WI38 (cell line): ENCODE results near the gene FLYWCH2.
"Not testable (repeated sequence)": the region's sequence is repeated elsewhere in the genome, so short reads cannot be mapped to it uniquely, and the experiment has no call there.

Experiments used
- H3K4me3 ChIP-seq: 2 replicates; pipeline ENCODE4 v1.5.1; 2011; ENCODE audit warnings: low read depth, mild to moderate bottlenecking, control low read depth, low read length
- TF ChIP-seq, protein P1 (sequence below): IDR thresholded peaks from 2 replicates; pipeline ENCODE4 v1.5.1; 2012; ENCODE audit warnings: low read depth, mild to moderate bottlenecking, control low read depth, low read length

FLYWCH2 gene

DNA sequence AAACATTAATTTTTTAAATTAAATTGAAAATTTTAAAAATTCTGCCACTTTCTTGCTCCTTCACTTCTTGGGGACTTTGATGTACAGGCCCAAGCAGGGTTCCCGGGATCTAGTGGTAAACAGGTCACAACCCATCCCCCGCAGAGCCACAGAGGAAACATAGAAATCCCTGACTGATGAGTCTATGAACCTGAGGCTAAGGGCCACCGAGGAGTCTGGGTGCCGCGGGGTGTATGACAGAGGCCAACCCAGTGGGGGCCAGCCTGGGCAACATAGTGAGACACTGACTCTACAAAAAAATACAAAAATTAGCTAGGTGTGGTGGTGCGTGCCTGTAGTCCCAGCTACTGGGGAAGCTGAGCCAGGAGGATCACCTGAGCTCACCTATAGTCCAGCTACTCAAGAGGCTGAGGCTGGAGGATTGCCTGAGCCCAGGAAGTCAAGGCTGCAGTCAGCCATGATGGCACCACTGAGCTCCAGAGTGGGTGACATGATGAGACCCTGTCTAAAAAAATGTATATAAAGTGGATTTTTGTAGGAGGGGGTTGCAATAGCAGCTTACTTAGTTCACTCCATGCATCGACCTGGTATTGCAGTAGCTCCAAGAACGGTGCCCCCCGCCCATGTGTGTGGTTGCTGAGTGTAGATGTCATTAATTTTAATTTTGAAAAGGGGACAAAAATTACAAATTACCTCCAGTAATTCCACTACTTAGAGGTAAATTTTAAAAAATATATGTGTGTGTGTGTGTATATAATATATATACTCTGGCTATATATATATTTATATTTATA lies 19.5 kb downstream of the FLYWCH2 start:
- TF ChIP-seq, protein P1, sequence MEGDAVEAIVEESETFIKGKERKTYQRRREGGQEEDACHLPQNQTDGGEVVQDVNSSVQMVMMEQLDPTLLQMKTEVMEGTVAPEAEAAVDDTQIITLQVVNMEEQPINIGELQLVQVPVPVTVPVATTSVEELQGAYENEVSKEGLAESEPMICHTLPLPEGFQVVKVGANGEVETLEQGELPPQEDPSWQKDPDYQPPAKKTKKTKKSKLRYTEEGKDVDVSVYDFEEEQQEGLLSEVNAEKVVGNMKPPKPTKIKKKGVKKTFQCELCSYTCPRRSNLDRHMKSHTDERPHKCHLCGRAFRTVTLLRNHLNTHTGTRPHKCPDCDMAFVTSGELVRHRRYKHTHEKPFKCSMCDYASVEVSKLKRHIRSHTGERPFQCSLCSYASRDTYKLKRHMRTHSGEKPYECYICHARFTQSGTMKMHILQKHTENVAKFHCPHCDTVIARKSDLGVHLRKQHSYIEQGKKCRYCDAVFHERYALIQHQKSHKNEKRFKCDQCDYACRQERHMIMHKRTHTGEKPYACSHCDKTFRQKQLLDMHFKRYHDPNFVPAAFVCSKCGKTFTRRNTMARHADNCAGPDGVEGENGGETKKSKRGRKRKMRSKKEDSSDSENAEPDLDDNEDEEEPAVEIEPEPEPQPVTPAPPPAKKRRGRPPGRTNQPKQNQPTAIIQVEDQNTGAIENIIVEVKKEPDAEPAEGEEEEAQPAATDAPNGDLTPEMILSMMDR, result no peak
- H3K4me3 ChIP-seq, result no peak overlapping the region

- H3K4me3 ChIP-seq, result peak overlapping the region; percentile 78
- TF ChIP-seq, protein P1, result peak; percentile 89
Measured at GRCh38 chr16:2904100-2904921, 21.3 kb downstream of the FLYWCH2 start.

GRCh38 chr16:2904922-2905240 lies 21.9 kb downstream of the FLYWCH2 start:
- peak overlapping the region; percentile 78 for H3K4me3 ChIP-seq
- TF ChIP-seq, protein P1, result no peak

DNA sequence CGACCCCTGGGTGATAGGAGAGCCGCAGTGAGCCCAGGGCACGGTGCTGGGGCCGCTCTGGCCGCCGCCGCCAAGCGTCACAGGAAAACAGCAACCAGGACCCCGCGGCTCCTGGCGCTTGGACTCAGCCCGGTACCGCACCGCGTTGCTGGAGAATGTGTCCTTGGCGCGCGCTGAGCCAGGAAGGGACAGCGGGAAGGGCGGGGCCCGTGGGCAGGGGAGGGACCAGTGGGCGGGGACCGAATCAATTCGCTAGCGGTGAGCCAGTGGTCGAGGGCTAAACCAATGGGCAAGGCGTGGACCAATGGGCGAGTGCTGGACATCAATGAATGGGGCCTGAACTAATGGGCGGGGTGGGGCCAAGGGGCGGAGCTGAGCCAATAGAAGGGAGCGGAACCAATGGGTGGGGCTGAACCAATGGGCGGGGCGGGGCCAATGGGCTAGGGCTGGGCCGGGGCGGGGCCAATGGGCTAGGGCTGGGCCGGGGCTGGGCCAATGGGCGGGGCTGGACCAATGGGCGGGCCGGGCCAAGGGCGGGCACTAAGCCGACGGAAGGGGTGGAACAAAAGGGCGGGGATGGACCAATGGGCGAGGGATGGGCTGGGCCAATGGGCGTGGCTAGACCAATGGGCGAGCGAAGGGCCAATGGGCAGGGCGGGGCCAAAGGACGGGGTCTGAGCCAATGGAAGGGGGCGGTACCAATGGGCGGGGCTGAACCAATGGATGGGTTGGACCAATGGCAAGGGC lies 22.4 kb downstream of the FLYWCH2 start:
- peak overlapping the region; percentile 78 for H3K4me3 ChIP-seq
- TF ChIP-seq, protein P1, result no peak

DNA sequence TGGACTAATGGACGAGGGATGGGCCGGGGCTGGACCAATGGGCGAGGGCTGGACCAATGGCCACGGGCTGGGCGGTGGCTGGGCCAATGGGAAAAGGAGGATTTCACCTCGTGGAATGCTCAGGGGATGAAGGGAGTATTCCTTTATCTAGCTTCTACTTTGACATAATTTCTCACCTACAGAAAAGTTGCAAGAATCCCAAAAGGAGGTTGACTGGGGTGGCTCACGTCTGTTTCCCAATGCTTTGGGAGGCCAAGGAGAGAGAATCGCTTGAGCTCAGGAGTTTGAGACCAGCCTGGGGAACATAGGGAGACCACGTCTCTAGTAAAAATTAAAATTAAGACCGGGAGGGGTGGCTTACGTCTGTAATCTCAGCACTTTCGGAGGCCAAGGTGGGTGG lies 23.0 kb downstream of the FLYWCH2 start:
- no peak overlapping the region for H3K4me3 ChIP-seq
- TF ChIP-seq, protein P1, result no peak

GRCh38 chr16:2907084-2907753 lies 24.2 kb downstream of the FLYWCH2 start:
- TF ChIP-seq, protein P1, result peak; percentile 52
- not testable (repeated sequence) for H3K4me3 ChIP-seq
